HepG2 (cell line): ENCODE measurements around the gene TLE2. TPM values are rescaled to one million over a fixed set of nuclear protein-coding genes. Genes with fewer than 3 reads are reported as not detected.
A peak's percentile ranks its signal among the peaks of the same experiment; 100 is the strongest.

Experiments
- ARHGAP35 ChIP-seq: sonication (generic); formaldehyde crosslinking; IDR thresholded peaks from 2 replicates; pipeline ENCODE4 v1.9.0; 2022; ENCODE audit warnings: mild to moderate bottlenecking, inconsistent platforms, moderate library complexity, missing genetic modification reagents, borderline replicate concordance
- ARNT2 ChIP-seq: sonication (generic); formaldehyde crosslinking; IDR thresholded peaks from 2 replicates; pipeline ENCODE4 v1.8.0; 2022; ENCODE audit warnings: mild to moderate bottlenecking, low read depth, missing genetic modification reagents, moderate library complexity
- BRCA1 ChIP-seq: sonication (generic); formaldehyde crosslinking; IDR thresholded peaks from 2 replicates; pipeline ENCODE4 v1.4.0; 2020; ENCODE audit warnings: missing genetic modification reagents
- CBX2 ChIP-seq, 2 experiments: fragments of 200-600 bp in 1 of 2; sonication (generic); formaldehyde crosslinking in 1 of 2; IDR thresholded peaks; 2 replicates each; pipeline versions ENCODE4 v1.7.0 to v1.8.1; 2018 to 2022; ENCODE audit warnings: low read depth in 2 of 2, low read length in 1 of 2, mild to moderate bottlenecking in 1 of 2, missing genetic modification reagents in 1 of 2
- ERF ChIP-seq: IDR thresholded peaks from 2 replicates; pipeline ENCODE4 v1.6.1; 2018; ENCODE audit warnings: missing biosample characterization, missing genetic modification reagents
- FOXM1 ChIP-seq: sonication (generic); formaldehyde crosslinking; IDR thresholded peaks from 2 replicates; pipeline ENCODE4 v1.5.0; 2020; ENCODE audit warnings: missing genetic modification reagents
- GABPA ChIP-seq, 2 experiments: IDR thresholded peaks; 2 replicates each; pipeline ENCODE4 v1.6.1; 2011 to 2016; ENCODE audit warnings: low read depth in 2 of 2, low read length in 1 of 2, missing biosample characterization in 1 of 2, missing genetic modification characterization in 1 of 2
- KLF9 ChIP-seq: IDR thresholded peaks from 2 replicates; pipeline ENCODE4 v1.6.1; 2016; ENCODE audit warnings: low read depth
- RXRA ChIP-seq: sonication (generic); formaldehyde crosslinking; IDR thresholded peaks from 2 replicates; pipeline ENCODE4 v1.5.1; 2020; ENCODE audit warnings: missing genetic modification reagents
- SP4 ChIP-seq: sonication (generic); formaldehyde crosslinking; IDR thresholded peaks from 2 replicates; pipeline ENCODE4 v1.8.1; 2023; ENCODE audit warnings: mild to moderate bottlenecking, missing genetic modification reagents
- SUZ12 ChIP-seq: fragments of 150-350 bp; IDR thresholded peaks from 2 replicates; pipeline ENCODE4 v1.6.1; 2014; ENCODE audit warnings: low read depth, low read length
- TBX3 ChIP-seq: fragments of 450-650 bp; IDR thresholded peaks from 2 replicates; pipeline ENCODE4 v1.6.1; 2017; ENCODE audit warnings: antibody characterized with exemption, mild to moderate bottlenecking, inconsistent platforms, borderline replicate concordance
- TOE1 ChIP-seq: sonication (generic); formaldehyde crosslinking; IDR thresholded peaks from 2 replicates; pipeline ENCODE4 v1.4.0; 2020; ENCODE audit warnings: mild to moderate bottlenecking, missing genetic modification reagents
- ZNF670 ChIP-seq: sonication (generic); formaldehyde crosslinking; IDR thresholded peaks from 2 replicates; pipeline ENCODE4 v1.8.0; 2022; ENCODE audit warnings: mild to moderate bottlenecking, missing genetic modification reagents, borderline replicate concordance
- ZSCAN29 ChIP-seq: sonication (generic); formaldehyde crosslinking; conservative IDR thresholded peaks from 2 replicates; pipeline ENCODE4 v1.4.0; 2020; ENCODE audit warnings: mild to moderate bottlenecking, missing genetic modification reagents
- polyA plus RNA-seq, 8 experiments: library from polyadenylated mRNA; depleted of rRNA in 3 of 8; stranded (reverse) in 7 of 8; unstranded in 1 of 8; fragments of >200 nt; fragmentation: Illumina TruSeq in 4 of 8; extraction: Trizol in 4 of 8; gene quantifications; 2 replicates each; pipeline versions ENCODE4 v1.2.1 to v1.2.3, GENCODE V29; 2011 to 2016; ENCODE audit warnings: low read depth in 4 of 8, missing spikeins in 1 of 8, mixed read lengths in 1 of 8; ENCODE audit not compliant: insufficient read depth in 1 of 8
- total RNA-seq, 5 experiments: library from RNA; depleted of rRNA; stranded (reverse); fragments of >200 nt; fragmentation: Illumina TruSeq; extraction: Trizol; gene quantifications; 2 replicates each; pipeline ENCODE4 v1.2.3, GENCODE V29; 2016; ENCODE audit warnings: low read depth in 1 of 5
- TF ChIP-seq, protein P1 (sequence below): sonication (generic); formaldehyde crosslinking; IDR thresholded peaks from 2 replicates; pipeline ENCODE4 v1.4.0; 2020; ENCODE audit warnings: missing genetic modification reagents, low read depth, mild to moderate bottlenecking, borderline replicate concordance
- TF ChIP-seq, protein P2 (sequence below): sonication (generic); formaldehyde crosslinking; IDR thresholded peaks from 2 replicates; pipeline ENCODE4 v1.8.1; 2023; ENCODE audit warnings: mild to moderate bottlenecking, missing genetic modification reagents
- TF ChIP-seq, protein P3 (sequence below): sonication (generic); formaldehyde crosslinking; IDR thresholded peaks from 2 replicates; pipeline ENCODE4 v1.4.0; 2020; ENCODE audit warnings: missing genetic modification reagents
- TF ChIP-seq, protein P4 (sequence below): IDR thresholded peaks from 2 replicates; pipeline ENCODE4 v1.6.1; 2016; ENCODE audit warnings: missing compliant biosample characterization, missing genetic modification reagents, borderline replicate concordance

Gene TLE2
- total and polyA plus RNA-seq, 2 of the 13 experiments (the other 11 are each of a cell fraction or from before 2014, with no cell fraction given): 0.07 to 0.81 TPM

DNA sequence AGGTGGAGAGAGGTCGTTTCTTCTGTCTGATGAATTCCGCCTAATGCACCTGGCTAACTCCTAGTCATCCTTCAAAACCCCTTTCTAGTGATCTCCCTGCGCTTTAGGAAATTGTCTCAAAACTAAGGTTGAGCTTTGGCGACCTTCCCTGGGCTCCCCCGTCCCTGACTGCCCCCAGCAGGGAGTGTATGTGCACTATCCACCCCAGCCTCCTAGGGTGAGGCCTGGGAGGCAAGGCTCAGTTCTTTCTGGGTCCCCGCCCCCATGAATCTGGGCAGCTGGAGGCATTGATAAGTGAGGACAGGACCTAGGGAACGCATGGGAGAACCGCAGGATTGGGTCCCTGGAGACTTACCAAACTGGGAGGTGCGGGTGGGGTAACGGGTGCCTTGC, 51.3 kb downstream of the TLE2 start (continued):
- 0 out of 2 replicates have a peak, but pooled peaks have one; percentile 15 for TF ChIP-seq ZNF670 (CRISPR knock-in tag)
- no peak for TF ChIP-seq SUZ12
- no peak for TF ChIP-seq TOE1 (CRISPR knock-in tag)
- 0 out of 2 replicates have a peak, but pooled peaks have one; percentile 40 for TF ChIP-seq CBX2 (IDR thresholded peaks at IDR 0.05; ENCODE audit: low read depth, low read length)
- TF ChIP-seq CBX2 (CRISPR knock-in tag; IDR thresholded peaks at IDR 0.05; ENCODE audit: low read depth): no peak
- TF ChIP-seq ERF: 0 out of 2 replicates have a peak, but pooled peaks have one; percentile 0
- TF ChIP-seq, protein P1, sequence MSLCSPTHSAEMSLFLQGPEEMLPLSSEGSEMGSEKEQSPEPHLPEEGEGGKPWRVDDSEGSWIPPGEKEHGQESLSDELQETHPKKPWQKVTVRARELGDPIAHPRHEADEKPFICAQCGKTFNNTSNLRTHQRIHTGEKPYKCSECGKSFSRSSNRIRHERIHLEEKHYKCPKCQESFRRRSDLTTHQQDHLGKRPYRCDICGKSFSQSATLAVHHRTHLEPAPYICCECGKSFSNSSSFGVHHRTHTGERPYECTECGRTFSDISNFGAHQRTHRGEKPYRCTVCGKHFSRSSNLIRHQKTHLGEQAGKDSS (CRISPR knock-in tag): no peak
- TF ChIP-seq ARNT2: 0 out of 2 replicates have a peak, but pooled peaks have one; percentile 8
- no peak for TF ChIP-seq KLF9 (CRISPR knock-in tag)
- TF ChIP-seq SP4 (CRISPR knock-in tag): no peak
- TF ChIP-seq GABPA (IDR thresholded peaks at IDR 0.05; ENCODE audit: low read depth, low read length): no peak
- no peak for TF ChIP-seq GABPA (CRISPR knock-in tag; IDR thresholded peaks at IDR 0.05; ENCODE audit: low read depth)
- no peak for TF ChIP-seq FOXM1 (CRISPR knock-in tag)
- TF ChIP-seq, protein P2, sequence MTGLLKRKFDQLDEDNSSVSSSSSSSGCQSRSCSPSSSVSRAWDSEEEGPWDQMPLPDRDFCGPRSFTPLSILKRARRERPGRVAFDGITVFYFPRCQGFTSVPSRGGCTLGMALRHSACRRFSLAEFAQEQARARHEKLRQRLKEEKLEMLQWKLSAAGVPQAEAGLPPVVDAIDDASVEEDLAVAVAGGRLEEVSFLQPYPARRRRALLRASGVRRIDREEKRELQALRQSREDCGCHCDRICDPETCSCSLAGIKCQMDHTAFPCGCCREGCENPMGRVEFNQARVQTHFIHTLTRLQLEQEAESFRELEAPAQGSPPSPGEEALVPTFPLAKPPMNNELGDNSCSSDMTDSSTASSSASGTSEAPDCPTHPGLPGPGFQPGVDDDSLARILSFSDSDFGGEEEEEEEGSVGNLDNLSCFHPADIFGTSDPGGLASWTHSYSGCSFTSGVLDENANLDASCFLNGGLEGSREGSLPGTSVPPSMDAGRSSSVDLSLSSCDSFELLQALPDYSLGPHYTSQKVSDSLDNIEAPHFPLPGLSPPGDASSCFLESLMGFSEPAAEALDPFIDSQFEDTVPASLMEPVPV (CRISPR knock-in tag): no peak
- TF ChIP-seq ZSCAN29 (CRISPR knock-in tag): no peak
- no peak for TF ChIP-seq BRCA1
- no peak for TF ChIP-seq TBX3
- TF ChIP-seq, protein P3, sequence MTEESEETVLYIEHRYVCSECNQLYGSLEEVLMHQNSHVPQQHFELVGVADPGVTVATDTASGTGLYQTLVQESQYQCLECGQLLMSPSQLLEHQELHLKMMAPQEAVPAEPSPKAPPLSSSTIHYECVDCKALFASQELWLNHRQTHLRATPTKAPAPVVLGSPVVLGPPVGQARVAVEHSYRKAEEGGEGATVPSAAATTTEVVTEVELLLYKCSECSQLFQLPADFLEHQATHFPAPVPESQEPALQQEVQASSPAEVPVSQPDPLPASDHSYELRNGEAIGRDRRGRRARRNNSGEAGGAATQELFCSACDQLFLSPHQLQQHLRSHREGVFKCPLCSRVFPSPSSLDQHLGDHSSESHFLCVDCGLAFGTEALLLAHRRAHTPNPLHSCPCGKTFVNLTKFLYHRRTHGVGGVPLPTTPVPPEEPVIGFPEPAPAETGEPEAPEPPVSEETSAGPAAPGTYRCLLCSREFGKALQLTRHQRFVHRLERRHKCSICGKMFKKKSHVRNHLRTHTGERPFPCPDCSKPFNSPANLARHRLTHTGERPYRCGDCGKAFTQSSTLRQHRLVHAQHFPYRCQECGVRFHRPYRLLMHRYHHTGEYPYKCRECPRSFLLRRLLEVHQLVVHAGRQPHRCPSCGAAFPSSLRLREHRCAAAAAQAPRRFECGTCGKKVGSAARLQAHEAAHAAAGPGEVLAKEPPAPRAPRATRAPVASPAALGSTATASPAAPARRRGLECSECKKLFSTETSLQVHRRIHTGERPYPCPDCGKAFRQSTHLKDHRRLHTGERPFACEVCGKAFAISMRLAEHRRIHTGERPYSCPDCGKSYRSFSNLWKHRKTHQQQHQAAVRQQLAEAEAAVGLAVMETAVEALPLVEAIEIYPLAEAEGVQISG: peak; percentile 10; the same call in 1 of the 2 replicates
- 0 out of 2 replicates have a peak, but pooled peaks have one; percentile 21 for TF ChIP-seq ARHGAP35 (CRISPR knock-in tag)
- TF ChIP-seq, protein P4, sequence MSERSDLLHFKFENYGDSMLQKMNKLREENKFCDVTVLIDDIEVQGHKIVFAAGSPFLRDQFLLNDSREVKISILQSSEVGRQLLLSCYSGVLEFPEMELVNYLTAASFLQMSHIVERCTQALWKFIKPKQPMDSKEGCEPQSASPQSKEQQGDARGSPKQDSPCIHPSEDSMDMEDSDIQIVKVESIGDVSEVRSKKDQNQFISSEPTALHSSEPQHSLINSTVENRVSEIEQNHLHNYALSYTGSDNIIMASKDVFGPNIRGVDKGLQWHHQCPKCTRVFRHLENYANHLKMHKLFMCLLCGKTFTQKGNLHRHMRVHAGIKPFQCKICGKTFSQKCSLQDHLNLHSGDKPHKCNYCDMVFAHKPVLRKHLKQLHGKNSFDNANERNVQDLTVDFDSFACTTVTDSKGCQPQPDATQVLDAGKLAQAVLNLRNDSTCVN (CRISPR knock-in tag): 0 out of 2 replicates have a peak, but pooled peaks have one; percentile 5
- TF ChIP-seq RXRA (CRISPR knock-in tag): peak; percentile 5; the same call in 1 of the 2 replicates
